Measurements from ENCODE around the gene PLXNA4. TPM values are rescaled to one million over a fixed set of nuclear protein-coding genes. Genes with fewer than 3 reads are reported as not detected.

The PLXNA4 gene
- total and polyA plus RNA-seq, 2 donors from 2014 or later, result 0.17 to 3.5 TPM

DNA sequence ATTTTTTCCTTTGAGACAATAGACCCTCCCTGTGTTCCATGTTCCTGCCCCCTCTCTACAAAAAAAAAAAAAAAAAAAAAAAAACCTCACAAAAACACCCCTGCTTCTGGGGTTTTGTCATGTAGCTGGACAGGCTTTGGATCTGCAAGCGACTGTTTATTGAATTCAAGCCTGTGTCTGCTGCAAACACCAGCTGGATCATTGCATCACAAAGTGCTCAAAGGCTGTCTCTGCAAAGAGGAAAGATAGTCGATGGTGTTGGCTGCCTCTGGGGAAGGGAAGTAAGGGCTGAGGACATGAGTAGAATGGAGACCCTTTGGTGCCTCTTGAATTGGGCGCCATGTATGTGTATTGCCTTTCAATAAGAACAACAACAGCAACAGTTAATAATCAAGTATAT, 471.2 kb downstream of the PLXNA4 start:
- H3K4me3 ChIP-seq (ENCODE audit: low read length in 3 of 3), result no peak overlapping the region
- no peak for FAIRE-seq
- H3K27ac ChIP-seq (ENCODE audit: low read depth in 2 of 2, low read length in 2 of 2), result no peak overlapping the region
- TF ChIP-seq, protein P1, sequence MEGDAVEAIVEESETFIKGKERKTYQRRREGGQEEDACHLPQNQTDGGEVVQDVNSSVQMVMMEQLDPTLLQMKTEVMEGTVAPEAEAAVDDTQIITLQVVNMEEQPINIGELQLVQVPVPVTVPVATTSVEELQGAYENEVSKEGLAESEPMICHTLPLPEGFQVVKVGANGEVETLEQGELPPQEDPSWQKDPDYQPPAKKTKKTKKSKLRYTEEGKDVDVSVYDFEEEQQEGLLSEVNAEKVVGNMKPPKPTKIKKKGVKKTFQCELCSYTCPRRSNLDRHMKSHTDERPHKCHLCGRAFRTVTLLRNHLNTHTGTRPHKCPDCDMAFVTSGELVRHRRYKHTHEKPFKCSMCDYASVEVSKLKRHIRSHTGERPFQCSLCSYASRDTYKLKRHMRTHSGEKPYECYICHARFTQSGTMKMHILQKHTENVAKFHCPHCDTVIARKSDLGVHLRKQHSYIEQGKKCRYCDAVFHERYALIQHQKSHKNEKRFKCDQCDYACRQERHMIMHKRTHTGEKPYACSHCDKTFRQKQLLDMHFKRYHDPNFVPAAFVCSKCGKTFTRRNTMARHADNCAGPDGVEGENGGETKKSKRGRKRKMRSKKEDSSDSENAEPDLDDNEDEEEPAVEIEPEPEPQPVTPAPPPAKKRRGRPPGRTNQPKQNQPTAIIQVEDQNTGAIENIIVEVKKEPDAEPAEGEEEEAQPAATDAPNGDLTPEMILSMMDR (IDR thresholded peaks at IDR 0.05; ENCODE audit: borderline replicate concordance, extremely low read depth, insufficient read depth), result no peak
- H3K27me3 ChIP-seq (ENCODE audit: control insufficient read depth, insufficient read depth, low read length), result no peaks in the 10 kb centered on the region
- no peaks in the 10 kb centered on the region for H3K4me1 ChIP-seq (ENCODE audit: control insufficient read depth in 2 of 3, insufficient read depth in 2 of 3, low read depth in 1 of 3, low read length in 3 of 3)
- peak in 2 of 5 donors; percentile 24 to 74 for DNase-seq
- no peaks in the 10 kb centered on the region for H3K9me3 ChIP-seq (ENCODE audit: control insufficient read depth in 2 of 3, insufficient read depth in 1 of 3, low read length in 3 of 3)
- no peaks in the 10 kb centered on the region for H3K36me3 ChIP-seq (ENCODE audit: control insufficient read depth in 2 of 3, insufficient read depth in 3 of 3, low read length in 3 of 3)
- intact Hi-C loops (cut with DNase I), result no loop called here
- no peak overlapping the region for H3K9ac ChIP-seq (ENCODE audit: low read length in 3 of 3)

DNA sequence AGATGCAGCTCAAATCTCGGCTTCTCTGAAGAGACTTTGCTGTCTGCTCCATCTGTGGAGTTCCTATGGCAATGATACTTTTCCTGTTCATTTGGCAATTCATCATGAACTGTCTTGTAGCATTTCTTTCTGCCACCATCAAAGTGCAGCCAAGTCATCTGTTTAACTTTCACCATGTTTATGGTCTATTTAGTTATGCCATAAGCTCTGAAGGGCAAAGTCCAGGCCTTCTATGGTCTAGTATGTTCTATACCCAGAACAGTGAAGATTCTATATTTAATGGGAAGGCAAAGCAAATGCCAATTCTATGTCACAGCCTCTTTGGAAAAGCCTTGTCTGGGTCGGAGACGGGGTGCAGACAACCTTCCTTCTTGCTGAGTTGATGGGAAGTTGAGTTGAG, 472.6 kb downstream of the PLXNA4 start:
- intact Hi-C loops (cut with DNase I), result no loop called here
- Histone ChIP-seq H3K27me3 (ENCODE audit: control insufficient read depth, insufficient read depth, low read length) (no peaks in the 10 kb centered on the region), H3K9me3 (ENCODE audit: control insufficient read depth in 2 of 3, insufficient read depth in 1 of 3, low read length in 3 of 3) (no peaks in the 10 kb centered on the region), H3K4me3 (ENCODE audit: low read length in 3 of 3) (no peak overlapping the region), H3K4me1 (ENCODE audit: control insufficient read depth in 2 of 3, insufficient read depth in 2 of 3, low read depth in 1 of 3, low read length in 3 of 3) (no peaks in the 10 kb centered on the region), H3K9ac (ENCODE audit: low read length in 3 of 3) (no peak overlapping the region), H3K27ac (ENCODE audit: low read depth in 2 of 2, low read length in 2 of 2) (no peak overlapping the region), H3K36me3 (ENCODE audit: control insufficient read depth in 2 of 3, insufficient read depth in 3 of 3, low read length in 3 of 3) (no peaks in the 10 kb centered on the region)
- DNase-seq (no peak), FAIRE-seq (no peak)
- TF ChIP-seq, protein P1 (IDR thresholded peaks at IDR 0.05; ENCODE audit: borderline replicate concordance, extremely low read depth, insufficient read depth), result no peak

DNA sequence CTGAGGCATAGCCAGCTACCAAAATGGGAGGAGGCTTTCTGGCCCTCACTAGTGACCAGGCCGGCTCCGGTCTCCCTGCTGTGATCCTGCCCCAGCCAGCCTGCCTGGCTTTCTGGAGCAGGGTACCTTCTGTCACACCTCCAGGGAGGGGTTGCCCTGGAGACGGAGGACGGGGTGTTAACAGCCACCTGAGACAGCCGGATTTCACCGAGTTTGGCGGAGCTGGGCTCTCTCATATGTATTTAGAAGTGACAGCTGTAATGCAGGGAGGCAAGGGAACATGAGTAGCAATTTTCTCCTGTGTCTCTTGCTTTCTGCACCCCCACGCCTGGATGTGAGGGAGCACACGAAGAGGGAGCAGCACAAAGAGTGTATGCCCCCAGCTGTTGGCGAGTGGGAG, 473.3 kb downstream of the PLXNA4 start:
- H3K27ac ChIP-seq (ENCODE audit: low read depth in 2 of 2, low read length in 2 of 2), result no peak overlapping the region
- DNase-seq (peak in 3 of 5 donors; percentile 18 to 32 (median 31)), FAIRE-seq (no peak)
- H3K27me3 ChIP-seq (ENCODE audit: control insufficient read depth, insufficient read depth, low read length), result no peaks in the 10 kb centered on the region
- intact Hi-C loops (cut with DNase I), result no loop called here
- H3K9ac ChIP-seq (ENCODE audit: low read length in 3 of 3), result no peak overlapping the region
- H3K9me3 ChIP-seq (ENCODE audit: control insufficient read depth in 2 of 3, insufficient read depth in 1 of 3, low read length in 3 of 3), result no peaks in the 10 kb centered on the region
- no peaks in the 10 kb centered on the region for H3K36me3 ChIP-seq (ENCODE audit: control insufficient read depth in 2 of 3, insufficient read depth in 3 of 3, low read length in 3 of 3)
- TF ChIP-seq, protein P1 (IDR thresholded peaks at IDR 0.05; ENCODE audit: borderline replicate concordance, extremely low read depth, insufficient read depth), result no peak
- H3K4me1 ChIP-seq (ENCODE audit: control insufficient read depth in 2 of 3, insufficient read depth in 2 of 3, low read depth in 1 of 3, low read length in 3 of 3), result no peaks in the 10 kb centered on the region
- no peak overlapping the region for H3K4me3 ChIP-seq (ENCODE audit: low read length in 3 of 3)

DNA sequence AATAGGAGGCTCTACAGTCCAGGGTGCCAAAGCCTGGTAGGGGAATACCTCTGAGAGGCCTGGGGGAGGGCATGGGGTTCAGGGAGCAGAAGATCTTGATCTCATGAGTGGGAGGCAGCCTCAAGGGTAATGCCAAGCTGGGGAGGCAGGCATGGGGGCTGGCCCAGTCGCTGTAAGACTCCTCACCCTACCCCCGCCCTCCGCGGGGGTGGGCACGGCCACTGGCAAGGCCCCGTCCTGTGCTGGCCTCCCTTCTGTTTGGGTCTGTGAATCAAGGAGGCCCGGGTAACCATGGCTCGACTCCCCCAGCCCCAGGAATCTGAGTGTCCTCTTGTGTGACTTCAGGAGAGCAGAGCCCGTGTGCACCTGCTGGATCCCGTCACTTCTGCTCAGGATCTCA, 473.9 kb downstream of the PLXNA4 start:
- H3K9me3 ChIP-seq (ENCODE audit: control insufficient read depth in 2 of 3, insufficient read depth in 1 of 3, low read length in 3 of 3), result no peaks in the 10 kb centered on the region
- DNase-seq (peak in 2 of 5 donors; percentile 31 to 39), FAIRE-seq (no peak)
- H3K9ac ChIP-seq (ENCODE audit: low read length in 3 of 3), result no peak overlapping the region
- no peaks in the 10 kb centered on the region for H3K4me1 ChIP-seq (ENCODE audit: control insufficient read depth in 2 of 3, insufficient read depth in 2 of 3, low read depth in 1 of 3, low read length in 3 of 3)
- intact Hi-C loops (cut with DNase I), result no loop called here
- H3K27me3 ChIP-seq (ENCODE audit: control insufficient read depth, insufficient read depth, low read length), result no peaks in the 10 kb centered on the region
- TF ChIP-seq, protein P1 (IDR thresholded peaks at IDR 0.05; ENCODE audit: borderline replicate concordance, extremely low read depth, insufficient read depth), result no peak
- H3K27ac ChIP-seq (ENCODE audit: low read depth in 2 of 2, low read length in 2 of 2), result no peak overlapping the region
- H3K4me3 ChIP-seq (ENCODE audit: low read length in 3 of 3), result no peak overlapping the region
- H3K36me3 ChIP-seq (ENCODE audit: control insufficient read depth in 2 of 3, insufficient read depth in 3 of 3, low read length in 3 of 3), result no peaks in the 10 kb centered on the region
